H1 (cell line): Measurements from ENCODE around the gene TOM1L2. TPM values are rescaled to one million over a fixed set of nuclear protein-coding genes. Genes with fewer than 3 reads are reported as not detected.

Experiments
- ATF3 ChIP-seq: IDR thresholded peaks from 2 replicates; pipeline ENCODE4 v1.6.1; 2011; ENCODE audit warnings: low read depth, mild to moderate bottlenecking, low read length; ENCODE audit not compliant: insufficient read depth
- FOSL1 ChIP-seq: IDR thresholded peaks from 2 replicates; pipeline ENCODE4 v1.6.1; 2011; ENCODE audit warnings: mild to moderate bottlenecking, low read depth, low read length, moderate library complexity; ENCODE audit not compliant: insufficient read depth
- SUZ12 ChIP-seq: fragments of 200-600 bp; sonication (generic); IDR thresholded peaks from 2 replicates; pipeline ENCODE4 v1.6.1; 2012; ENCODE audit warnings: mild to moderate bottlenecking, inconsistent platforms, low read length, moderate library complexity, mixed read lengths
- polyA plus RNA-seq, 7 experiments: library from polyadenylated mRNA; depleted of rRNA in 3 of 7; stranded (reverse) in 5 of 7; unstranded in 2 of 7; fragments of >200 nt in 5 of 7; fragments of 200-250 nt in 2 of 7; gene quantifications; 1 replicate in 5 of 7; 2 replicates in 1 of 7; 4 replicates in 1 of 7; pipeline versions ENCODE4 v1.2.1 to v1.2.3, GENCODE V29; 2011 to 2013; ENCODE audit warnings: missing spikeins in 2 of 7, mixed read lengths in 2 of 7
- total RNA-seq: library from RNA; stranded (reverse); fragmentation: NEBNext Ultra II Directional; extraction: Animal tissue kit (Norgen Biotek cat#: 25700); gene quantifications from 2 replicates; pipeline ENCODE4 v1.2.1, GENCODE V29; 2021

TOM1L2 gene
- total and polyA plus RNA-seq, 2 of the 8 experiments (the other 6 are each of a cell fraction or from before 2014, with no cell fraction given) = 2.0 to 3.4 TPM

- TF ChIP-seq SUZ12 = no peak
- TF ChIP-seq ATF3 = no peak
- no peak for TF ChIP-seq FOSL1
Measured at GRCh38 chr17:17985153-17985552, 13.0 kb upstream of the TOM1L2 start (continued).
